Fibroblast of skin of left quadriceps (primary cell): Measurements from ENCODE around the gene TNS3.
A peak's percentile ranks its signal among the peaks of the same experiment; 100 is the strongest.

Source experiments
- DNase-seq, 2 experiments: peaks; one replicate each; pipeline ENCODE4 v3.0.0-alpha.2; 2013; ENCODE audit warnings: low read depth in 2 of 2

Gene TNS3

DNA sequence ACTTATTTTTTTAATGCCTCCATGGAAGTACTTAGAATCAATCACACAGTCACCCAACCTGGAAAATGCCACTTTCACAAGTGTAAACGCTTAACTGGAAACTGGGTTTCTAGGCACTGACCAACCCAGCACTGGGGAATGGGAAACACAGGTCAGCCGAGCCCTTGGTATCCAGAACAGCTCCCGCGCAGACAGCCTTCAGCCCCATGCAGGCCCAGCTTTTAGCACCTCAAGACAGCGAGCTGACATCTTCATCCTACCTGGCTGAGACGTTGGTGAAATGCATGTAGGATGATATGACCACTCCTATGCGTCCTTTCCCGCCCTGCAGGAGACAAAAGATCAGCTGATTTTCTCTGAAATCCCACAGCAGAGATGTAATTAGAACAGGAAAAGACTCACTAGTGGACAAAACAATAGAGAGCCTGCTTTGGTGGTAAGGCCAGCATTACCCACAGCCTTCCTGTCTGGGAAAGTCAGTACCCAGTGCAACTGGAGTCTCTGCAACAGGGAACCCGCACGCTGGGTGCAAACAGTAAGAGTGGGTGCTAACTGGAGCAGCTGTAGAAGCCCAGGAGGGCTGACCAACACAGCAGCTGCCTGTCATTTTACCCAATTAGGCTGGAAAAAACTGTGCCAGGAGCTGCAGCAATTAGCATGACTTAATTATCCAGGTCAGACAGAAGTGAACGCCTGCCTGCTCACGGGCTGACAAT lies 153.7 kb downstream of the TNS3 start:
- no peak for DNase-seq

DNA sequence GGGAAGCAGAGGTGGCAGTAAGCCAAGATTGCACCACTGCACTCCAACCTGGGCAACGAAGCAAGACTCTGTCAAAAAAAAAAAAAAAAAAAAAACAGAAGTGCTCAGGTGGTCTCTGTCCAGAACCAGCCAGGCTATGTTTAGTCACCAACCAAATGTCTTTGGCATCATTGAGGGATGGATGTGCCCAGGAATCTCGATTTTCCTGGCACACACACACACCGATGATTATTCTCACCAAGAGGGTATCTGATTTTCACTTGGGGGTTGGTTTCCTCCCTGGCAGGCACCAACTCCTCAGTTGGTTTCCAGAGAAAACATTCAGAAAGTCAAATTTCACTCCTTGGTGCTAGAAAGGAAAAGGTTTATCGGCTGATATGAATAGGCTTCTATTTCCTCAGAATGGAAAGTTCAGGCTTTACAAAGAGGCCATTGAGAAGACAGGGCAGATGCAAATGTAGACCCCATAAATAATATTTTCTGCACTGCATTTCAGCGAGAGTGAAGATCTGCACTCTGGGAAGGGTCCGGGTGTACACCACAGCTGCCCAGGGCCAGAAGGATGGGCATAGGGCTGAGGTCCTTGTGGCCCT lies 154.8 kb downstream of the TNS3 start:
- DNase-seq = no peak

DNA sequence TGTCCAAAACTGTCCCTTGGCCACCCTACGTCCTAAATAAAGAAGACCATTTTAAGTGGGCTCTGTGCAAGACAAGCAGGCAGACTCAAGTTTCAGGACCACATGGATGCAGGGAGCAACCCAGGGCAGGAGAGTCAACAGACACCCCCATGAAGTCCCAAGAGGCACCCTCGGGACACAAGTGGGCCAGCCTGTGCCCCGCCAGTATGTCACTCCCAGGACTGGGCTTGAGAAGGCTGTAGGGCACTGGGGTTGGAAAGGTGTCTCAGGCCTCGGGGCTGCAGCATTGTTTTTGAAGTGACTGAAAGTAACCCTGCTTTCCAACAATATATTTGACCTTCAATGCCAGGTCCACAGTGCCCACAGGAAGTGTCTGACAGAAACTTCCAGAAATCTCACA lies 157.4 kb downstream of the TNS3 start:
- DNase-seq = no peak

DNA sequence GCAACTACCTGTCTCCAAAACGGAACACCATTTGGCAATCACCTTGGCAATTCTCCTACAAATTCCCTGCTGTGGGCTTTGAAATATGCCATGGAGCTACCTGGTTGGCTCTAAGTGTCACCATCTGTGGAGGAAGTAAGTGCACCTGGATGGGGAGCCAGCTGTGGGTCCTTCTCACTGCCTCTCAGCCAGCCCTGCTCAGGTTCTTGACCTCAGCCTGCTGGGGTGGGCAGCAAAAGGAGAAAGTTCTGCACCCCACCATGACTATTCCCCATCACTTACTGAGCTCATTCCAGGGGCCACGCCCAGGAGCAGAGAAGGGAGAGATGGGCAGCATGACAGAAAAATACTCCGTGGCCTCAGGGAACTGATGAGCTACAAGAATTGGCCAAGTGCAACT lies 158.7 kb downstream of the TNS3 start:
- DNase-seq = no peak

DNA sequence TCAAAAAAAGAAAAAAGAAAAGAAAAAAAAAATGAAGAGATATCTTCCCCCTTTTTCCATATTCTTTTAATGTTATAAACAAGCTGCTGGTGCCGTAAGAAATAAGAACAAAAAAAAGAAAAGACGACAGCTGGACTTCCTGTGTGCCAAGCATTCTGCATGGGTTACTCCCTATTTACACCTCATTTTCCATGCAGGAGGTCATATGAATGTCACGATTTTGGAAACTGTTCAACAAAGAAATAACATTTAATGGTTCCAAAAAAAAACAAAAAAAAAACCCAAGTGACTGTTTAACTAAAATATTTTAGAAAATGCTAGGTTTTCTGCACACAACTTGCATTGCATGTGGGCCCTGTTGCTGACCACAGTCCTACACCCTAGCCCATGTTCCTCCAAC lies 159.3 kb downstream of the TNS3 start:
- DNase-seq = no peak

DNA sequence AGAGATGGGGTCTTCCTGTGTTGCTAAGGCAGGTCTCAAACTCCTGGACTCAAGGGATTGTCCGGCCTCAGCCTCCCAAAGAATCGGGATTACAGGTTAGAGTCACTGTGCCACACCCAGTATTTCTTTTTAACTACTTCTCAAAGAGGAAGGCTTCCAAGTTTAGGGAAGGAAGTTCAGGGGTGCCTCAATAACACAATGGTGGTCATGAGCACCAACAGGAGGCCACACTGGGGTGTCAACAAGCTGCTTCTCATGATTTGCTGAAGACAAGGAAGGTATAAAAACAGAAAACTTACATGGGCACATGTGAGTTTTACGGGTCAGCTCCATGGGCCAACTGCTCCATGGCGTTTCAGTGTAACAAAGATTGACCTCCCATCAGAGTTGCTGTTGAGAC lies 160.5 kb downstream of the TNS3 start:
- no peak for DNase-seq

DNA sequence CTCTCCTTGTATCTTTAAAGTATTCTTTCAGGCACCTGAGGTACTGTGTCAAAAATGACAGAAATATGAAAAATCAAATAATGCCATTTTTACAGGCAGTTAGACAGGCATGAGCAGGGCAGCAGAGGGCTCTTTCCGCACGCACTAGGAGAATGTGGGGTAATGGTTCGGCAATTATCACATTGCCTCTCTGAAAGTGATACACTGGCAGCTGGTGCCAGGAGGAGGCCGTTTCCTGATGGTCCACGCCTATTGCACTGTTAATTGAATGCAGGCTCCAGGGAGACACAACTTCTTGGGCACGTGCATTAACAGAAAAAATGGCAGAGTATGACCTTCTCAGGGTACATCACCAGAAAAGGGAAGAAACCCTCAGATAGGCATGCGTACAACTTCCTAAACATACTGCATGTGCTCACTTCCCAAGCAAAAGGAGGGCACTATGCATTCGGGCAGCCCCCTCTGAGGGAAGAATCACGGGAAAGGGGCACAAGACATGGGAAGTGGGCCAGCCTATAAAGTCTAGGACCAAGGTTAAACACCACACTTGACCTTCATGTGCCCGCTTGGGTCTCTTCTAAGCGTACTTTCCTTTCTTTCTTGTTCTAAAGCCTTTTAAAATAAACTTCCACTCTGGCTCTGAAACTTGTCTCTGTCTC lies 161.7 kb downstream of the TNS3 start:
- no peak for DNase-seq

DNA sequence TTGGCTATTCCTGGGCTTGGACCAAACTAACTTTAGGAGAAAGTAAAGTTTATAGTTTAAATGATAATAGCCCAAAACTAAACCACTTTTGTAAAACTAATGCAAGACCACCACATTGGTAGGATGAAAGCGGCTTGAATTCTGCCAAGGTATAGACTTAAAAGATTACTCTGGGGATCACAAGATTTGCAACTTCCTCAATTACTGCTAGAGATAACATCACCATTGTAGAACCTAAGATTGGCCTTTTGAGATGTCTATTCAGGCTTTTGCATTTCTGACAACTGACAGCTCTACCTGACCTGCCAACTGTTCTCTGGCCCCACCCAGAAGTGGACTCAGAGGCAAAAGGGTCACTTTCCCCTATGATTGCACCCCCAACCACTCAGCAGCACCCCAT lies 162.4 kb downstream of the TNS3 start:
- DNase-seq = no peak

DNA sequence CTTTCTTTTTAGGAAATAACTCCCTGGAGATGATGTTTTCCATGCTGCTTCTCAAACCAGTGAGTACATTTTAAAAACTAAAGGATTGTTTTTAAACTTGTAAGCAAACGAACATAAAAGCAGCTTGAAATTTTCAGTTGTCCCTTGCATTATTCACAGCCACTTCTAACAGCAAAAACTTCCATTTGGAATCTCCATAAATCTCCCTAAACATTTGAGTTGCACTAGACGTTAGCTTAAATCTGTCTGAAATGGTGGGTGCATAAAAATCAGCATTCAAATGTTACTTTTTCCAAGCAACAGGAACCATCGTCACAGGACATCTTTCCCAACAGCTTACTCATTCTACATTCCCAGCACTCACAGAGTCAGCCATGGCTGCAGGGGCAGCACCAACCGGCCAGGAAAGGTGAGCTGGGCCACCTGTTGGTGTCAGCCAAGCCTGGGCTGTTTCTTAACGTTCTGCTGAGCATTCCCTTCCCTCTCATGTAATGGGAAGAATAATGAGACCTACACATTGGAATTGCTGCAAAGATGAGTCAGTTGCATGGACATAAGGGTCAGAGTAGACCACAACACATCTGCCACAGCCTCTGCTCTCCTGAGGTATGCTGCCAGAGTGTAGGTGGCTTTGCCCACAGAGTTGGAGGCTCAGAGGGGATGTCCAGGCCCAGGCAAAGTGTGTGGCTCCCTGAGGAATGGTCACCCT lies 163.2 kb downstream of the TNS3 start:
- DNase-seq = peak in 1 of 2 experiments; percentile 8

DNA sequence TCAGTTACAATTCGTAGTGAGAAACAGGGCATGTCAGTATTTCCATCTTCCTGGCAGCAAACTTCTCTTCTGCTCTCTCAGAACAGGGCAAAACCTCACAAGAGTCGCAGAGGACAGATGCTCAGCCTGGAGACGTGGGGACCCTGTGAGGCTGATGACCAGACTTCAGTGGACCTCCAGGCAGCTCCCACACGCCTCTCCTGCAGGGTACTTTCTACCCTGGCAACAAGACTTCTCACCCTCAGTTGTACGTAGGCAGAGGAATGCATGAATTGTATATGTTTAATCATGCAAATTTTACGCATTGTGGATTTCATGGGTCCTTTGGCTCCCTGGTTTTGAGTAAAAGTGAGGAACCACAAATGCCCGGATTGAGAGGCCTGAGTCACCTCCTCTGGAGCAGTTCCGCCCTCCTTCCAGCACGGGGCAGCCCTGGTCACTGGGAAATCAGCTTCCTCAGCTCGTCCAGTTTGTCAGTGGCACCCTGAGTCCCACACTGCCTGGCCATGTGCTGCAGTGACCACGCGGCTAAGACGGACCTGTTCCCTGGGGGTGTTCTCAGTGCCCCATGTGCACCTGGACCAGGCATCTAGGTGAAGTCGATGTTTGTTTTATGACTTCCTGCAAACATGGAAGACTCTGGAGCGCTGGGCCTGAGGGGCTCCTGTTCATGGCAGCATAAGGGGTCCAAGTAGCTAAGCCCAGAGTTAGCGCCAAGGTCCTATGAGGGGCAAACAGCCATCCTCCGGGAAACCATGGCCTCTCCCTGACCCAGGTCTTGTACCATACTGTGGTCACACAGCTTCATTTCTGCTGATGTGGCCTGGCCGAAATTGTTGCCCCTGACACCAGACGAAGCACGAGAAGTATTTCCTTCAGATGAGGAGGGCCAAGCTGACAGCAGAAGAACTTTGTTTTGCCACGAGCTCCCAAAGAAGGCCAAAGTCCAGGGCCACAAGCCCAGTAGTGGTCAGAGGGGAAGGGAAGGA lies 165.1 kb downstream of the TNS3 start:
- DNase-seq = no peak

DNA sequence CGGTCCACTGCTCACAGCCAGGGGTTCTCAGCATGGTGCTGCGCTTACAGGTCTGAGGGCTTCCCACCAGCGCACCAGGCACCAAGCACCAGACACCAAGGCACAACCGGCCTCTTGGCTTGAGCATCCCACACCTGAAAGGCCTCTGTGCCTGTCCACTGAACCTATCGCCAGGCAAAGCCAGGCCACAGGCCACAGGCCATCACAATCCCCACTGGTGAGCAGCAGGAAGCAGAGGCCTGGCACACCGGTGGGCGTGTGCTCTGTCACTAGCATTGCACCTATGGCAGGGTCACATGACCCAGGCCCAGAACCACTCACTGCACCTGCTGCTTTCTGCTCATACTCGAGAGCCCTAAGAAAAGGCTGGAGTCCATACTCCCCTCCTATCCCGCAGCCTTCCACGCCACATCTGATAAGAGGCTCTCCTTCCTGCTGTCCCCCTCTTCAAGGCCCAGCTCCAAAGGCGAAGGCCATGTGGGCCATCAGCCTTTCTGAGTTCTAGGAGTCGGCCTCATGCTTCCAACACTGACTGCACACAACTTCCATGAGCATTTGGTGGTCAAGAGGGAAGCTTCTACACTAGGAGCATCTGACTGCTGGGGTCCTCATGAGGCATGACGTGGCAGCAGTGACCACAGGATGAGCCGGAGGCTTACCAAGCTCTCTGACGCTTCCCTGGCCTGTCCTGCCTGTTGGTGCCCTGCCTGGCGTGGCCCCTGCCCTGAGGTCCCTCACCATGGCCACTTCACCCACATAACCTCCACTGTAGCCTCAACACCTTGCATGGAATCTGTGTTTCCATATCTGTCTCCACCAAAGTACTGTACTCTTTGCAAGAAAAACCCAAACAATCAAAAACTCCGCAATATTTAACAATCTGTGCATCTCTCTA lies 166.3 kb downstream of the TNS3 start:
- no peak for DNase-seq

DNA sequence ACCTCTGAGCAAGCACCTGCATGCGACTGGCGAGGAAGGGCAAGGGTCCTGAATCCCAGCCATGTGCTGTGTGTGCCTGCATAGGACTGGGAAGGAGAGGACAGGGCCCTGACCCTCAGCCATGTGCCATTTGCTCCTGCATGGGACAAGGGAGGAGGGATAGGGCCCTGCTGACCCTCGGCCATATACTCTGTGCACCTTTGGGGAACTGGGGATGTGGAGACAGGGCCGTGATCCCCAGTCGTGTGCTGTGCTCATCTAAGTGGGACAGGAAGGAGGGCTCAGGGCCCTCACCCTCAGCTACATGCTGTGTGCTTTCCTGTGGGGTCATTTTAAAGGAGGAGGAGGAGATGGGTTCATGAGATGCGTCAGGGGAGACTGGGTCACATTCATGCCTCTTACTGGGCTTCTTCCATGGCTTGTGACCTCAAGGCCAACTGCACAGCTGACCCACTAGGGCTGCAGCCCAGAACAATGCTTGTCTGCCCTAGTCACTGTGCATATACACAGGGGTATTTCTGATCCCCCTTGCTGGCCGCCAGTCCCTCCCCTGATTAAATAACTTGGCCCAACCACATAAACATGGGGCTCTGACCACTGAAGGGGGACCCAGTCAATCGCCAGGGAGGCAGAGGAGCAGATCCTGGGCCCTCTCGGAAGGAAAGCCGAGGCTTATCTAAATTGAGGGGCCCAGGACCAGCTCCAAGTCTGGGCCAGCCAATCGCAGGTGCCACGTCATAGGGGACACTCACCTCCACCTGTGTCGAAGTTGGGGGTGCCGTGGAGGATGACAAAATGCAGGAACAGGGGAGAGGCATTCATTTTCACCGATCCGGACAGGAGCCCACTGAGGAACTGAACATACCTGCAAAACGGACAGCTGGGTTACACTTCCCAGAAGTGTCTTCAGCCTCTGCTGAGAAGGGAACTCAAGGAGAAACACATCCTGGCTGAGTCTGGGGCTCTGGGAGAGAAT lies 167.3 kb downstream of the TNS3 start:
- no peak for DNase-seq

DNA sequence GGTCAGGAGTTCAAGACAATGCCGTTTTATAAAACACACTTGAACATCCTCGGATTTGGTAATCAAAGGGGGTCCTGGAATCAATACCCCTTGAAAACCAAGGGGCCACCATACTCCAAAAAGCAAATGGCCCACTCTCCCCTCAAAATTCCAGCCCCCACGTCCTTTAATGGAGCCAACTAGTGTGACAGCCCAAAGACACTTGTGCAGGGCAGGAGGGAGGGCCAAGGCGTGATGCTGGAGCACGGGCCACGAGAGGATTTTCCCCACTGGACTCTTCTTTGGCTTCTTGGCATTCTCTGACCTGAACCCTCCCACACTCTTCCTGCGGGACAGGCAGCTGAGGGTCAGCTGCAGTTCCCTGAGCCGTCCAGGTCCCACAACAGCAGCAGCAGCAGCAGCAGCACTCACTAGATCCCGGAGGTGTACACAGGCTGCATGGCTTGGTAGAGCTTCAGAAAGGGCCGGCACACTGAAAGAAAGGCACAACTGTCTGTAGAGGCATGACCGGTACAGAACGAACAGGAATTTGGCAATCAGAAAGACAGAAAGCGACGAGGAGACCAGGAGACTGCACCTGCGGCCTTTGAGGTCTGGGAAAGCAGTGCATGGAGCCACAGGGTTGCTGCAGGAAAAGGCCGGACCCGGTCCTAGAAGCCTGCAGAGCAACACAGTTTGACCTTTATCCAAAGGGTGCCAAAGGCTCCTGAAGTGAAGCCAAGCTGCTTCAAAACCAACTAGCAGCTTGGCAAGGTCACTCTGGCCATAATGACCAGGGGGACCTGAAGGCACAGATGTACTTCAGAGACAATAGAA lies 168.2 kb downstream of the TNS3 start:
- no peak for DNase-seq

DNA sequence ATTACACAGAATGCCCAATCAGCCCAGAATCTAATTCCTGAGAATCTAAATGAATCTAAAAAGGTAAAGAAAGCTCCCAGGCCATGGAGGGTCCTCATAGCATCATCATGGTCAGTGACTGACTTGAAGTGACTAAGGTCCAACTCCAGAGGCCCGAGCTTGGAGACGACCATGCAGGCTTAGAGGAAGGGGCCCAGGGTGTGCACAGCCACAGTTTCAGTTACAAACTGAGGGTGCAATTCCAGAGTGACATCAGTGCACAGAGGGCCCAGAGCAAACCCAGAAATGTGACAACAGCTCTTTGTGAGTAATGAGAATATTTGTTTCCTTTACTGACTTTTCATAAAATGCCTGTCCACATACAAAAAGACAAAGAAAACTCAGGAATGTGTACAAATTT lies 170.0 kb downstream of the TNS3 start:
- DNase-seq = no peak

DNA sequence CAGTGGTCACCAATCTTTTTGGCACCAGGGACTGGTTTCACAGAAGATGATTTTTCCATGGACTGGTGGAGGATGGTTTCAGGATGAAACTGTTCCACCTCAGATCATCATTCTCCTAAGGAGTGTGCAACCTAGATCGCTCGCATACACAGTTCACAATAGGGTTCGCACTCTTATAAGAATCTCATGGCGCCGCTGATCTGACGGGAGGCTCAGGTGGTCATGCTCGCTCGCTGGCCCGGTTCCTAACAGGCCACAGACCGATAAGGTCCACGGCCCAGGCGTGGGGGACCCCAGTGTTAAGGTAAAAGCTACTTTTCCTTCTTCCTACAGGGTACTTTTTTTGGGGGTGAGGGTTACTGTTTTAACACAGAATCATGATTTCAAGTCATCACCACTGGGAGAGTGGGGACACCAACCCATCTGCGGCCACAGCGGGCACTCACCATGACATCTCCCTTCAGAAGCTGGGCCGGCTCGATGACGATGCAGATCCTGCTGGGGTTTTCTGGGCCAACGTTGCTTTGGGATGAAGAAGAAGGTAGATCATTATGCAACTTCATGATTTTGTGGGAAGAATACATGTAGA lies 170.5 kb downstream of the TNS3 start:
- no peak for DNase-seq

DNA sequence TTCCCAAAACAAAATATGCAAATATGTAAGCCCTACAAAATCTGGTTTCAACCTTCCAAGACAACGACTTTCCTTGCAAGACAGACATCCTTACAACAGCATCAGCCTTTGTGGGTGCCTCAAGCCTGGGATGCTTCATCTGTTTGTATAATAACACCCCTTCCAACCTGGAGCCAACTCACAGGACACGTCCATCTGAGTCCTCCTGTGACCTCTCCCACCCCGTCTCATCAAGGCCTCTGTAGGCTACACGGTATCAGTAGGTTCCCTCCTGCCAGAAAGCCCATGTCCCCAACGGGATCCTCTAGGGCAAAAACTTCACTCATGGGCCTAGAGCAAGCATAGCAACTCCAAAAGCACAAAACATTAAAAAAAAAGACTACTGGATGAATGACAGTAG lies 173.2 kb downstream of the TNS3 start:
- DNase-seq = no peak

DNA sequence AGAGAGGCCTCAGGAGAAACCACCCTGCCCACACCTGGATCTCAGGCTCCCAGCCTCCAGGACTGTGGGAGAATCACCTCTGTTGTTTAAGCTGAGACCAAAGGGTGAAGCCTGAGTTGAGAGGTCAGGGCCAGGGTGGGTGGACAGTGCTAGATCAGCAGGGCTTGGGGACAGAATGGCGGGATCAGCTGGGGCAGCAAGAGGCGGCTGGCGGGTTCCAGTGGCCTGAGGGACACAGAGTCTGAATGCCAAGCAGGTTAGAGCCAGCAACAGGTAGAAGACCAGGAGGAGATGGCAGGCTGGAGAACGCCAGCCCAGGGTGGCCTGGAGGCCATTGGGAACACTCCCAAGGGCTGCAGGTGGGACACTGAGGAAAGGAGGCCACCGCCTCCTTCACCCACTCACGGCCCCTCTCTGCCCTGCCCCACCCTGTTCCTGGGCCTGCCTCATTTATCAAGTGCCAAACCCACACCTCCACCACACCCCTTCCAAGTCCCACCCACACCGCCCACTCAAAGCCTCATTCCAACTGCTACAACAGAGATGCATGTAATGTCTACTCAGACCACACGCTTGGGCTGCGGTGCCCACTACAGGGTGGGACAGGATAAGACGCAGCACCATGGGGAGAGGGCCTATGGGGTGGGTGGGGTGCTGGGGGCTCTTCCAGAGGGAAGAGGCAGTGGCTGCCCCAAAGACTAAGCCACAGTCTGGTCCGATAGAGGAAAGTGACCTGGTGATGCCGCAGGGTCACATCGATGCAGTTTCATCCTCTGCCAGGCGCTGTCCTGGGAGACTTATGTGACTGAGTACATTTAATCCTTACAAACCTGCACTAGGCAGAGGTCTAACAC lies 173.9 kb downstream of the TNS3 start:
- no peak for DNase-seq
